ENCODE data around the gene LONRF2.

GRCh38 chr2:100248971-100249370 is 73.3 kb downstream of the LONRF2 start:
- TF ChIP-seq POLR2A (IDR thresholded peaks at IDR 0.05; ENCODE audit: borderline replicate concordance, extremely low read depth, insufficient read depth, insufficient read length) = no peak
- no peak for TF ChIP-seq EGR1 (IDR thresholded peaks at IDR 0.05; ENCODE audit: low read depth)
- TF ChIP-seq, protein P1, sequence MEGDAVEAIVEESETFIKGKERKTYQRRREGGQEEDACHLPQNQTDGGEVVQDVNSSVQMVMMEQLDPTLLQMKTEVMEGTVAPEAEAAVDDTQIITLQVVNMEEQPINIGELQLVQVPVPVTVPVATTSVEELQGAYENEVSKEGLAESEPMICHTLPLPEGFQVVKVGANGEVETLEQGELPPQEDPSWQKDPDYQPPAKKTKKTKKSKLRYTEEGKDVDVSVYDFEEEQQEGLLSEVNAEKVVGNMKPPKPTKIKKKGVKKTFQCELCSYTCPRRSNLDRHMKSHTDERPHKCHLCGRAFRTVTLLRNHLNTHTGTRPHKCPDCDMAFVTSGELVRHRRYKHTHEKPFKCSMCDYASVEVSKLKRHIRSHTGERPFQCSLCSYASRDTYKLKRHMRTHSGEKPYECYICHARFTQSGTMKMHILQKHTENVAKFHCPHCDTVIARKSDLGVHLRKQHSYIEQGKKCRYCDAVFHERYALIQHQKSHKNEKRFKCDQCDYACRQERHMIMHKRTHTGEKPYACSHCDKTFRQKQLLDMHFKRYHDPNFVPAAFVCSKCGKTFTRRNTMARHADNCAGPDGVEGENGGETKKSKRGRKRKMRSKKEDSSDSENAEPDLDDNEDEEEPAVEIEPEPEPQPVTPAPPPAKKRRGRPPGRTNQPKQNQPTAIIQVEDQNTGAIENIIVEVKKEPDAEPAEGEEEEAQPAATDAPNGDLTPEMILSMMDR (IDR thresholded peaks at IDR 0.05 in 2 of 3, conservative IDR thresholded peaks at IDR 0.05 in 1 of 3; ENCODE audit: borderline replicate concordance in 1 of 3, insufficient read depth in 1 of 3, low read depth in 2 of 3, low read length in 2 of 3) = no peak
- no peak for TF ChIP-seq CEBPB (IDR thresholded peaks at IDR 0.05; ENCODE audit: low read depth)
- TF ChIP-seq EZH2phosphoT487 (IDR thresholded peaks at IDR 0.05; ENCODE audit: borderline replicate concordance) = no peak
- TF ChIP-seq, protein P2, sequence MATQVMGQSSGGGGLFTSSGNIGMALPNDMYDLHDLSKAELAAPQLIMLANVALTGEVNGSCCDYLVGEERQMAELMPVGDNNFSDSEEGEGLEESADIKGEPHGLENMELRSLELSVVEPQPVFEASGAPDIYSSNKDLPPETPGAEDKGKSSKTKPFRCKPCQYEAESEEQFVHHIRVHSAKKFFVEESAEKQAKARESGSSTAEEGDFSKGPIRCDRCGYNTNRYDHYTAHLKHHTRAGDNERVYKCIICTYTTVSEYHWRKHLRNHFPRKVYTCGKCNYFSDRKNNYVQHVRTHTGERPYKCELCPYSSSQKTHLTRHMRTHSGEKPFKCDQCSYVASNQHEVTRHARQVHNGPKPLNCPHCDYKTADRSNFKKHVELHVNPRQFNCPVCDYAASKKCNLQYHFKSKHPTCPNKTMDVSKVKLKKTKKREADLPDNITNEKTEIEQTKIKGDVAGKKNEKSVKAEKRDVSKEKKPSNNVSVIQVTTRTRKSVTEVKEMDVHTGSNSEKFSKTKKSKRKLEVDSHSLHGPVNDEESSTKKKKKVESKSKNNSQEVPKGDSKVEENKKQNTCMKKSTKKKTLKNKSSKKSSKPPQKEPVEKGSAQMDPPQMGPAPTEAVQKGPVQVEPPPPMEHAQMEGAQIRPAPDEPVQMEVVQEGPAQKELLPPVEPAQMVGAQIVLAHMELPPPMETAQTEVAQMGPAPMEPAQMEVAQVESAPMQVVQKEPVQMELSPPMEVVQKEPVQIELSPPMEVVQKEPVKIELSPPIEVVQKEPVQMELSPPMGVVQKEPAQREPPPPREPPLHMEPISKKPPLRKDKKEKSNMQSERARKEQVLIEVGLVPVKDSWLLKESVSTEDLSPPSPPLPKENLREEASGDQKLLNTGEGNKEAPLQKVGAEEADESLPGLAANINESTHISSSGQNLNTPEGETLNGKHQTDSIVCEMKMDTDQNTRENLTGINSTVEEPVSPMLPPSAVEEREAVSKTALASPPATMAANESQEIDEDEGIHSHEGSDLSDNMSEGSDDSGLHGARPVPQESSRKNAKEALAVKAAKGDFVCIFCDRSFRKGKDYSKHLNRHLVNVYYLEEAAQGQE (IDR thresholded peaks at IDR 0.05; ENCODE audit: low read depth) = no peak
- TF ChIP-seq, protein P3, sequence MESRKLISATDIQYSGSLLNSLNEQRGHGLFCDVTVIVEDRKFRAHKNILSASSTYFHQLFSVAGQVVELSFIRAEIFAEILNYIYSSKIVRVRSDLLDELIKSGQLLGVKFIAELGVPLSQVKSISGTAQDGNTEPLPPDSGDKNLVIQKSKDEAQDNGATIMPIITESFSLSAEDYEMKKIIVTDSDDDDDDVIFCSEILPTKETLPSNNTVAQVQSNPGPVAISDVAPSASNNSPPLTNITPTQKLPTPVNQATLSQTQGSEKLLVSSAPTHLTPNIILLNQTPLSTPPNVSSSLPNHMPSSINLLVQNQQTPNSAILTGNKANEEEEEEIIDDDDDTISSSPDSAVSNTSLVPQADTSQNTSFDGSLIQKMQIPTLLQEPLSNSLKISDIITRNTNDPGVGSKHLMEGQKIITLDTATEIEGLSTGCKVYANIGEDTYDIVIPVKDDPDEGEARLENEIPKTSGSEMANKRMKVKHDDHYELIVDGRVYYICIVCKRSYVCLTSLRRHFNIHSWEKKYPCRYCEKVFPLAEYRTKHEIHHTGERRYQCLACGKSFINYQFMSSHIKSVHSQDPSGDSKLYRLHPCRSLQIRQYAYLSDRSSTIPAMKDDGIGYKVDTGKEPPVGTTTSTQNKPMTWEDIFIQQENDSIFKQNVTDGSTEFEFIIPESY (IDR thresholded peaks at IDR 0.05; ENCODE audit: extremely low read depth, insufficient replicate concordance, low read length) = no peak
- no peak for TF ChIP-seq POLR2AphosphoS5 (IDR thresholded peaks at IDR 0.05; ENCODE audit: low read depth, low read length)
- TF ChIP-seq, protein P4, sequence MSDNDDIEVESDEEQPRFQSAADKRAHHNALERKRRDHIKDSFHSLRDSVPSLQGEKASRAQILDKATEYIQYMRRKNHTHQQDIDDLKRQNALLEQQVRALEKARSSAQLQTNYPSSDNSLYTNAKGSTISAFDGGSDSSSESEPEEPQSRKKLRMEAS (IDR thresholded peaks at IDR 0.05) = no peak
- TF ChIP-seq JUND (IDR thresholded peaks at IDR 0.05) = no peak
- TF ChIP-seq SIN3A (IDR thresholded peaks at IDR 0.05; ENCODE audit: low read depth) = no peak
- TF ChIP-seq YY1 (IDR thresholded peaks at IDR 0.05; ENCODE audit: extremely low read depth, insufficient replicate concordance, low read depth, low read length) = no peak

All from HCT116 (cell line).